ENCODE data around the gene IL17RA.

The IL17RA gene

GRCh38 chr22:17083255-17083654, 1.5 kb upstream of the IL17RA start:
- no peak for DNase-seq (ENCODE audit: low read depth in 3 of 3)

GRCh38 chr22:17083811-17084441, 874 bp upstream of the IL17RA start:
- DNase-seq (ENCODE audit: low read depth in 3 of 3), result no peak

- DNase-seq (ENCODE audit: low read depth in 3 of 3), result peak in 1 of 3 donors; percentile 33
Observed at GRCh38 chr22:17085277-17086181, 729 bp downstream of the IL17RA start.

- no peak for DNase-seq (ENCODE audit: low read depth in 3 of 3)
Observed at GRCh38 chr22:17086296-17086695, 1.5 kb downstream of the IL17RA start.

GRCh38 chr22:17086788-17087497, 2.1 kb downstream of the IL17RA start:
- DNase-seq (ENCODE audit: low read depth in 3 of 3), result no peak

GRCh38 chr22:17087498-17088131, 2.8 kb downstream of the IL17RA start:
- DNase-seq (ENCODE audit: low read depth in 3 of 3), result peak in 1 of 3 donors; percentile 28

GRCh38 chr22:17090550-17090949, 5.8 kb downstream of the IL17RA start:
- no peak for DNase-seq (ENCODE audit: low read depth in 3 of 3)

- no peak for DNase-seq (ENCODE audit: low read depth in 3 of 3)
Observed at GRCh38 chr22:17091851-17092250, 7.1 kb downstream of the IL17RA start.

- DNase-seq (ENCODE audit: low read depth in 3 of 3), result no peak
Observed at GRCh38 chr22:17093081-17093480, 8.3 kb downstream of the IL17RA start.

GRCh38 chr22:17095538-17095937, 10.7 kb downstream of the IL17RA start:
- no peak for DNase-seq (ENCODE audit: low read depth in 3 of 3)

- DNase-seq (ENCODE audit: low read depth in 3 of 3), result no peak
Observed at GRCh38 chr22:17096071-17096470, 11.3 kb downstream of the IL17RA start.

GRCh38 chr22:17097062-17097461, 12.3 kb downstream of the IL17RA start:
- DNase-seq (ENCODE audit: low read depth in 3 of 3), result no peak

GRCh38 chr22:17097701-17098100, 12.9 kb downstream of the IL17RA start:
- DNase-seq (ENCODE audit: low read depth in 3 of 3), result no peak

GRCh38 chr22:17098379-17098819, 13.6 kb downstream of the IL17RA start:
- no peak for DNase-seq (ENCODE audit: low read depth in 3 of 3)

- DNase-seq (ENCODE audit: low read depth in 3 of 3), result no peak
Observed at GRCh38 chr22:17100621-17101020, 15.8 kb downstream of the IL17RA start.

GRCh38 chr22:17101475-17102296, 16.9 kb downstream of the IL17RA start:
- no peak for DNase-seq (ENCODE audit: low read depth in 3 of 3)

- DNase-seq (ENCODE audit: low read depth in 3 of 3), result no peak
Observed at GRCh38 chr22:17102297-17102667, 17.5 kb downstream of the IL17RA start.

- DNase-seq (ENCODE audit: low read depth in 3 of 3), result no peak
Observed at GRCh38 chr22:17103351-17103750, 18.6 kb downstream of the IL17RA start.

- DNase-seq (ENCODE audit: low read depth in 3 of 3), result no peak
Observed at GRCh38 chr22:17104336-17104935, 19.6 kb downstream of the IL17RA start.
